ENCODE data around the gene IL22RA2.
"Not testable (repeated sequence)": the region's sequence is repeated elsewhere in the genome, so short reads cannot be mapped to it uniquely, and the experiment has no call there.

Gene IL22RA2

DNA sequence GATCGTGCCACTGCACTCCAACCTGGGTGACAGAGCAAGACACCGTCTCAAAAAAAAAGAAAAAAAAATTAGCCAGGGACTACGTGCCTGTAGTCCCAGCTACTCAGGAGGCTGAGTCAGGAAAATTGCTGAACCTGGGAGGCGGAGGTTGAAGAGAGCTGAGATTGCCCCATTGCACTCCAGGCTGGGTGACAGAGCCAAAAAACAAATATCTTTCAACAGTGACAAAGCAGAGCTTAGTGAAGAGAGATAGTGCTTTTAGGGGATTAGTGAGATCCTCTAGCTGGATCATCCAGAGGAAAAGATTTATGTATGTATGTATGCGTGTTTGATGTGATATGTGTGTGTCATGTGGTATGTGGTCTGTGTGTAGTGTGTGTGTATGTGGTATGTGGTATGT is 56.6 kb downstream of the IL22RA2 start:
- TF ChIP-seq, protein P1, sequence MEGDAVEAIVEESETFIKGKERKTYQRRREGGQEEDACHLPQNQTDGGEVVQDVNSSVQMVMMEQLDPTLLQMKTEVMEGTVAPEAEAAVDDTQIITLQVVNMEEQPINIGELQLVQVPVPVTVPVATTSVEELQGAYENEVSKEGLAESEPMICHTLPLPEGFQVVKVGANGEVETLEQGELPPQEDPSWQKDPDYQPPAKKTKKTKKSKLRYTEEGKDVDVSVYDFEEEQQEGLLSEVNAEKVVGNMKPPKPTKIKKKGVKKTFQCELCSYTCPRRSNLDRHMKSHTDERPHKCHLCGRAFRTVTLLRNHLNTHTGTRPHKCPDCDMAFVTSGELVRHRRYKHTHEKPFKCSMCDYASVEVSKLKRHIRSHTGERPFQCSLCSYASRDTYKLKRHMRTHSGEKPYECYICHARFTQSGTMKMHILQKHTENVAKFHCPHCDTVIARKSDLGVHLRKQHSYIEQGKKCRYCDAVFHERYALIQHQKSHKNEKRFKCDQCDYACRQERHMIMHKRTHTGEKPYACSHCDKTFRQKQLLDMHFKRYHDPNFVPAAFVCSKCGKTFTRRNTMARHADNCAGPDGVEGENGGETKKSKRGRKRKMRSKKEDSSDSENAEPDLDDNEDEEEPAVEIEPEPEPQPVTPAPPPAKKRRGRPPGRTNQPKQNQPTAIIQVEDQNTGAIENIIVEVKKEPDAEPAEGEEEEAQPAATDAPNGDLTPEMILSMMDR (IDR thresholded peaks at IDR 0.05; ENCODE audit: control insufficient read depth, extremely low read depth, insufficient read depth): no peak
- DNase-seq (ENCODE audit: low read depth): no peak
- no peak overlapping the region for H3K4me3 ChIP-seq (ENCODE audit: low read depth, low read length)

DNA sequence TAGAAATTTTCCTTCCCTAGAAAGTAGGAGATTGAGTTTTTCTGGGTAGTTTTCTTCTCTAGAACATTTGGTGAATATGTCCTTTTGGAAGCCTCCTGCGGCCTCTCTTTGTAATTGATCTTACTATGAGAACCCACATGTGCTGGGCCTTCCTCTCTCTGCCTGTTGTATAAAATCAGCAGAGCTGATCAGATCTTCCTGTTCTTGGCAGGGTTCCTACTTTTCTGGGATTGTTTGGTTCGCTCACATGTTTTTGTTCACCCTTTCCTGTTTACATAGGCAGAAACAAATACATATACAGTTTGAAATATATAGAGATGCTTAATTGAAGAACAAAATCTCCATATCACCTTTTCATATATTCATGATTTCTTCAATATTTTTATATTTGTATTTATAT is 57.8 kb downstream of the IL22RA2 start:
- peak; percentile 85 for DNase-seq (ENCODE audit: low read depth)
- TF ChIP-seq, protein P1 (IDR thresholded peaks at IDR 0.05; ENCODE audit: control insufficient read depth, extremely low read depth, insufficient read depth): no peak

DNA sequence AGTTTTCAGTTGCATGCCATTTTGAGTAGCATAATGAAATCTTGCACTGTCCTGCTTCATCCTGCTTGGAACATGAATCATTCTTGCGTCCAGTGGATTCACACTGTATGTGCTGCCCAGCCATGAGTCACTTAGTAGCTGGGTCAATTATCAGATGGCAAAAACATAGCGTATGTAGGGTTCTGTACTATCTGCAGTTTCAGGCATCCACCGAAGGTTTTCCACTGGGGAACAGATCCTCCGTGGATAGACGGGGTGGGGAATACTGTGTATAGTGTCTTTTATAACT is 61.4 kb downstream of the IL22RA2 start:
- TF ChIP-seq, protein P1 (IDR thresholded peaks at IDR 0.05; ENCODE audit: control insufficient read depth, extremely low read depth, insufficient read depth): no peak
- no peak for DNase-seq (ENCODE audit: low read depth)
- H3K4me3 ChIP-seq (ENCODE audit: low read depth, low read length): no peak overlapping the region

More for the DNA sequence above, 57.8 kb downstream of the IL22RA2 start:
- H3K4me3 ChIP-seq (ENCODE audit: low read depth, low read length): no peak overlapping the region

DNA sequence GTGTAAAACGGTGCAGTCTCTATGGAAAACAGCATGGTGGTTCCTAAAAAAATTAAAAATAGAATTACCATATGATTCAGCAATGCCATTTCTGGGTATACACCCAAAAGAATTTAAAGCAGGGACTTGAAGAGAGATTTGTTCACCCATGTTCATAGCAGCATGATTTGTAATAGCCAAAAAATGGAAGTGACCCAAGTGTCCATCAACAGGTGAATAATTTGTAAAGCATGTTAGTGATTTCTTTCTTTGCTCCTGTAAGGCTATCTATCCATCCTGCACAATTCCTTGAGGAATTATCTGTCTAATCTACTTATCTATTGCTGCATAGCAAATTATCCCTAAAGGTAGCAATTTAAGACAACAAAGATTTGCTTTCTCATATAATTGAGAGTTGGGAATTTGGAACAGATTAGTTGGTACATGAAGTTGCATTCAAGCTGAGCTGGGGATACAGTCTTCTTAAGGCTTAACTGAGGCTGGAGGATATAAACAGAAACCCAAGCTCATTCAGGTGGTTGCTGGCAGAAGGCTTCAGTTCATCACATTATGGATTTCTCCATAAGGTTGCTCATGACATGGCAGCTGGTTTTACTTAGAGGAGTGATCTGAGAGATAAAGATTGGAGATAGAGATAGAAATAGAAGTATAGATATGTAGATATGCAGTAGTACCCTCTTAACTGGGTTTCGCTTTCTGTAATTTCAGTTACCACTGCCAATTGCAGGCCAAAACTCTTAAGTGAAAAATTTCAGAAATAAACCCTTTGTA is 62.0 kb downstream of the IL22RA2 start:
- TF ChIP-seq, protein P1 (IDR thresholded peaks at IDR 0.05; ENCODE audit: control insufficient read depth, extremely low read depth, insufficient read depth): no peak
- no peak for DNase-seq (ENCODE audit: low read depth)
- H3K4me3 ChIP-seq (ENCODE audit: low read depth, low read length): no peak overlapping the region

GRCh38 chr6:137107767-137108105 is 65.7 kb downstream of the IL22RA2 start:
- no peak overlapping the region for H3K4me3 ChIP-seq (ENCODE audit: low read depth, low read length)

DNA sequence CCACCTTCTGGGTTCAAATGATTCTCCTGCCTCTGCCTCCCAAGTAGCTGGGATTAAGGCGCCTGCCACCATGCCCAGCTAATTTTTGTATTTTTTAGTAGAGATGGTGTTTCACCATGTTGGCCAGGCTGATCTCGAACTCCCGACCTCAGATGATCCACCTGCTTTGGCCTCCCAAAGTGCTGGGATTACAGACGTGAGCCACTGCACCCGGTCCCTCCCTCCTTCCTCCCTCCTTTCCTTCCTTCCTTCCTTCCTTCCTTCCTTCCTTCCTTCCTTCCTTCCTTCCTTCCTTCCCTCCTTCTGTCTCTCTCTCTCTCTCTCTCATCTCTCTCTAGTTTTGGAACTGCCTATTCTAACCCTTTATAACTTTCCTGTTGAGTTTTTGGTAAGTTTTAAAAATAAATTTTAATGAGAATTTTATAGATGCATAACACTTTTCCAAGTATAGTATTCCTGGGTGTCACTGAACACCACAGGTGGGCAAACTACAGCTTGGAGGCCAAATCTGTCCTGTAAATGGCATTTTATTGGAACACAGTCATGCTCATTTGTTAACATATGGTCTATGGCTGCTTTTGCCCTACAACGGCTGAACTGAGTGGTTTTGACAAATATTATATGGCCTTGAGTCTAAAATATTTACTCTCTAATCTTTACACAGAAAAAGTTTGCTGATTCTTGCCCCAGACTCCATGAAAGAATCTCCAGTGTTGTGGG is 66.2 kb downstream of the IL22RA2 start:
- not testable (repeated sequence) for DNase-seq (ENCODE audit: low read depth); H3K4me3 ChIP-seq (ENCODE audit: low read depth, low read length)

More at GRCh38 chr6:137107767-137108105, 65.7 kb downstream of the IL22RA2 start:
- TF ChIP-seq, protein P1 (IDR thresholded peaks at IDR 0.05; ENCODE audit: control insufficient read depth, extremely low read depth, insufficient read depth): no peak
- DNase-seq (ENCODE audit: low read depth): no peak

DNA sequence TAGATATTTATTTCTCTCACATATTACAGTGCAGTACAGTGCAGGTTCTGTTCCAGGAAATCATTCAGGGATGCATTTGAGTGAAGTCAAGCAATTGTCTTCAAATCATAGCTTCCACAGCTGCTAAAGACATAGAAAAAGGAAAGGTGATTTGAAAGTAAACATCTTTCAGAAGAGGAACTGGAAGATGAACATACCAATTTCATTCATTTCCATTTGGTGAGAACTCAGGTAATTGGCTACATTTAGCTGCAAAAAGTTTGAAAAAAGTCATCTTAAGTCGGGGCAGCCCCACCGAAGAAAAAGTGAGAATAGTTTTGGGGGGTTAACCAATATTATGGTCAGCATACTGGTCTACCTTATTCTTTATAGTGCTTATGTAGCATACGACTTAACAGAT is 67.3 kb downstream of the IL22RA2 start:
- no peak for DNase-seq (ENCODE audit: low read depth)
- TF ChIP-seq, protein P1 (IDR thresholded peaks at IDR 0.05; ENCODE audit: control insufficient read depth, extremely low read depth, insufficient read depth): no peak
- H3K4me3 ChIP-seq (ENCODE audit: low read depth, low read length): no peak overlapping the region
